HEK293 (cell line): ENCODE data around the gene TMOD4.

Experiments used
- GLI4 ChIP-seq: fragments of 450-650 bp; formaldehyde crosslinking; IDR thresholded peaks from 2 replicates; pipeline ENCODE4 v1.5.1; 2016; ENCODE audit warnings: missing biosample characterization, missing genetic modification characterization
- HOXA7 ChIP-seq: sonication (generic); formaldehyde crosslinking; IDR thresholded peaks from 2 replicates; pipeline ENCODE4 v1.8.1; 2022; ENCODE audit warnings: missing genetic modification reagents, borderline replicate concordance
- HOXC10 ChIP-seq: sonication (generic); formaldehyde crosslinking; IDR thresholded peaks from 2 replicates; pipeline ENCODE4 v1.8.1; 2023; ENCODE audit warnings: mild to moderate bottlenecking, missing genetic modification reagents
- KLF17 ChIP-seq: fragments of 450-650 bp; formaldehyde crosslinking; IDR thresholded peaks from 2 replicates; pipeline ENCODE4 v1.5.1; 2016; ENCODE audit warnings: missing biosample characterization, missing genetic modification characterization
- PRDM1 ChIP-seq: fragments of 450-650 bp; formaldehyde crosslinking; IDR thresholded peaks from 2 replicates; pipeline ENCODE4; 2016; ENCODE audit warnings: missing biosample characterization, missing genetic modification characterization
- REPIN1 ChIP-seq: fragments of 450-650 bp; formaldehyde crosslinking; IDR thresholded peaks from 2 replicates; pipeline ENCODE4 v1.5.1; 2017; ENCODE audit warnings: missing biosample characterization, missing genetic modification characterization, low read depth
- SCRT2 ChIP-seq: fragments of 450-650 bp; formaldehyde crosslinking; IDR thresholded peaks from 2 replicates; pipeline ENCODE4 v1.5.1; 2016; ENCODE audit warnings: missing biosample characterization, missing genetic modification characterization
- SETDB1 ChIP-seq: IDR thresholded peaks from one replicate; pipeline ENCODE4 v1.6.1; 2017; ENCODE audit warnings: mild to moderate bottlenecking, low read length, moderate library complexity, mixed read lengths; ENCODE audit not compliant: insufficient read length
- TRIM28 ChIP-seq: IDR thresholded peaks from 2 replicates; pipeline ENCODE4 v1.6.1; 2011; ENCODE audit warnings: low read length, control low read depth, borderline replicate concordance
- ZBTB21 ChIP-seq: fragments of 450-650 bp; formaldehyde crosslinking; IDR thresholded peaks from 2 replicates; pipeline ENCODE4 v1.5.1; 2017; ENCODE audit warnings: missing biosample characterization, missing genetic modification characterization
- ZBTB49 ChIP-seq: fragments of 450-650 bp; formaldehyde crosslinking; IDR thresholded peaks from 2 replicates; pipeline ENCODE4 v1.5.1; 2016; ENCODE audit warnings: missing biosample characterization, missing genetic modification characterization, low read depth
- ZFP3 ChIP-seq: fragments of 450-650 bp; formaldehyde crosslinking; IDR thresholded peaks from 2 replicates; pipeline ENCODE4 v1.5.1; 2016; ENCODE audit warnings: low read depth, missing biosample characterization, missing genetic modification characterization
- ZNF132 ChIP-seq: fragments of 450-650 bp; formaldehyde crosslinking; IDR thresholded peaks from 2 replicates; pipeline ENCODE4 v1.5.1; 2017; ENCODE audit warnings: missing biosample characterization, missing genetic modification characterization, borderline replicate concordance
- ZNF133 ChIP-seq: fragments of 450-650 bp; formaldehyde crosslinking; IDR thresholded peaks from 2 replicates; pipeline ENCODE4 v1.5.1; 2016; ENCODE audit warnings: missing biosample characterization, missing genetic modification characterization
- ZNF155 ChIP-seq: fragments of 450-650 bp; formaldehyde crosslinking; IDR thresholded peaks from 2 replicates; pipeline ENCODE4 v1.5.1; 2016; ENCODE audit warnings: missing biosample characterization, missing genetic modification characterization
- ZNF157 ChIP-seq: fragments of 450-650 bp; formaldehyde crosslinking; IDR thresholded peaks from 2 replicates; pipeline ENCODE4 v1.5.1; 2016; ENCODE audit warnings: missing biosample characterization, missing genetic modification characterization
- ZNF175 ChIP-seq: fragments of 450-650 bp; formaldehyde crosslinking; IDR thresholded peaks from 2 replicates; pipeline ENCODE4 v1.5.1; 2016; ENCODE audit warnings: missing biosample characterization, missing genetic modification characterization
- ZNF223 ChIP-seq: fragments of 450-650 bp; formaldehyde crosslinking; IDR thresholded peaks from 2 replicates; pipeline ENCODE4 v1.5.1; 2016; ENCODE audit warnings: missing biosample characterization, missing genetic modification characterization
- ZNF341 ChIP-seq: fragments of 450-650 bp; formaldehyde crosslinking; IDR thresholded peaks from 2 replicates; pipeline ENCODE4; 2016; ENCODE audit warnings: low read depth, missing biosample characterization, missing genetic modification characterization
- ZNF391 ChIP-seq: fragments of 450-650 bp; formaldehyde crosslinking; IDR thresholded peaks from 2 replicates; pipeline ENCODE4 v1.5.1; 2016; ENCODE audit warnings: low read depth, missing biosample characterization, missing genetic modification characterization, borderline replicate concordance
- ZNF394 ChIP-seq: fragments of 450-650 bp; formaldehyde crosslinking; IDR thresholded peaks from 2 replicates; pipeline ENCODE4 v1.5.1; 2016; ENCODE audit warnings: missing biosample characterization, missing genetic modification characterization, mild to moderate bottlenecking, moderate library complexity, borderline replicate concordance
- ZNF416 ChIP-seq: fragments of 450-650 bp; formaldehyde crosslinking; IDR thresholded peaks from 2 replicates; pipeline ENCODE4 v1.5.1; 2016; ENCODE audit warnings: missing biosample characterization, missing genetic modification characterization
- ZNF48 ChIP-seq: fragments of 450-650 bp; formaldehyde crosslinking; IDR thresholded peaks from 2 replicates; pipeline ENCODE4 v1.5.1; 2016; ENCODE audit warnings: missing biosample characterization, missing genetic modification characterization
- ZNF501 ChIP-seq: fragments of 450-650 bp; formaldehyde crosslinking; IDR thresholded peaks from 2 replicates; pipeline ENCODE4 v1.5.1; 2016; ENCODE audit warnings: missing biosample characterization, missing genetic modification characterization
- ZNF544 ChIP-seq: fragments of 450-650 bp; formaldehyde crosslinking; IDR thresholded peaks from 2 replicates; pipeline ENCODE4 v1.5.0; 2017; ENCODE audit warnings: missing biosample characterization, missing genetic modification characterization
- ZNF548 ChIP-seq: fragments of 450-650 bp; formaldehyde crosslinking; IDR thresholded peaks from 2 replicates; pipeline ENCODE4 v1.5.1; 2016; ENCODE audit warnings: missing biosample characterization, missing genetic modification characterization
- ZNF555 ChIP-seq: fragments of 450-650 bp; formaldehyde crosslinking; conservative IDR thresholded peaks from 2 replicates; pipeline ENCODE4 v1.5.1; 2017; ENCODE audit warnings: missing biosample characterization, mild to moderate bottlenecking, missing genetic modification characterization, inconsistent platforms
- ZNF561 ChIP-seq: fragments of 450-650 bp; IDR thresholded peaks from 2 replicates; pipeline ENCODE4 v1.5.1; 2018; ENCODE audit warnings: missing biosample characterization, missing genetic modification characterization, borderline replicate concordance
- ZNF585B ChIP-seq: fragments of 450-650 bp; formaldehyde crosslinking; IDR thresholded peaks from 2 replicates; pipeline ENCODE4 v1.5.1; 2016; ENCODE audit warnings: missing biosample characterization, missing genetic modification characterization
- ZNF600 ChIP-seq: fragments of 450-650 bp; formaldehyde crosslinking; IDR thresholded peaks from 2 replicates; pipeline ENCODE4 v1.5.1; 2016; ENCODE audit warnings: missing biosample characterization, missing genetic modification characterization
- ZNF623 ChIP-seq: fragments of 450-650 bp; formaldehyde crosslinking; IDR thresholded peaks from 2 replicates; pipeline ENCODE4 v1.5.1; 2016; ENCODE audit warnings: missing biosample characterization, missing genetic modification characterization
- ZNF660 ChIP-seq: fragments of 450-650 bp; IDR thresholded peaks from 2 replicates; pipeline ENCODE4 v1.5.1; 2018; ENCODE audit warnings: missing biosample characterization, mild to moderate bottlenecking, missing genetic modification characterization
- ZNF777 ChIP-seq: fragments of 450-650 bp; formaldehyde crosslinking; IDR thresholded peaks from 2 replicates; pipeline ENCODE4 v1.5.1; 2017; ENCODE audit warnings: missing biosample characterization, missing genetic modification characterization, borderline replicate concordance
- TF ChIP-seq, protein P1 (sequence below): fragments of 450-650 bp; formaldehyde crosslinking; IDR thresholded peaks from 2 replicates; pipeline ENCODE4 v1.5.1; 2016; ENCODE audit warnings: missing biosample characterization, missing genetic modification characterization
- TF ChIP-seq, protein P2 (sequence below): fragments of 450-650 bp; IDR thresholded peaks from 2 replicates; pipeline ENCODE4 v1.5.1; 2018; ENCODE audit warnings: missing biosample characterization, missing genetic modification characterization

The TMOD4 gene

DNA sequence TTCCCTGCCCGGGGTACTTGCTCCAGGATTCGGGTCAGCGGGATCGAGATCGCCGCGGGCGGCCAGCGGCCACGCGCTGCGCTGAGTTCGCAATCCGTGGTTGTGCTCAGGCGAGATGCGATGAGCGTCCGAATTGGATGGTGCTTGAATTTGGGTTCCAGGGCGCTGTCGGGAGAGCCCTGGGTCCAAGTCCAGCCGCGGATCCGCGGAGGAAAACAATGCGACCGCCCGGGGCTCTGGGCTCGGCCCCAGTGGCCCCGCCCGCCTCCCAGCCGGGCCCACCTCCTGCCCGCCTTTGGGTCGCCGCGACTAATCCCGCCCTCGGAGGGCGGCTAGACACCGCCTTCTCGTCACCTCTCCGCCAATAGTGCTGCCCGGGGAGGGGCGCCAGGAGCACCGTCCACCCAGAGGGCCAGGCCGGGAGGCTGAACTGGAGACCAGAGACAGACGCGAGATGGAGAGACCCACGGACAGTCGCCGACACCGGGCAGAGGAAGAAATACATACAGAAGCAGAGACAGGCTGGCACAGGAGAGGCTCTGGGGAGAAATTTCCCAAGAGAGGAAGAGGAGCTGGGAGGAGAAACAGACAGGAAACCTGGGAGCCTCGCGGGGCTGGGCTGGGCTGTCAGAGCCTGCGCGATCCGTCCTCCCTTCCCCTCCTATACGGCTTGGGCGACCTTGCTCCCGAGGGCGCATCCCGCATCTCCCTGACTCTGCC lies 29.2 kb downstream of the TMOD4 start, which contains the start of gene SEMA6C (continued):
- TF ChIP-seq PRDM1 (tag by site-specific recombination) (no peak), ZNF600 (tag by site-specific recombination) (peak; percentile 51; the same call in 1 of the 2 replicates), ZNF48 (no peak), ZNF660 (tag by site-specific recombination) (no peak), HOXA7 (CRISPR knock-in tag) (no peak), ZNF175 (tag by site-specific recombination) (no peak), ZFP3 (tag by site-specific recombination) (no peak), ZNF391 (tag by site-specific recombination) (no peak), ZNF561 (0 out of 2 replicates have a peak, but pooled peaks have one; percentile 35), ZNF155 (no peak), ZNF394 (tag by site-specific recombination) (peak; percentile 26; the same call in 1 of the 2 replicates), GLI4 (tag by site-specific recombination) (no peak), ZNF548 (tag by site-specific recombination) (no peak), ZNF133 (tag by site-specific recombination) (no peak), KLF17 (0 out of 2 replicates have a peak, but pooled peaks have one; percentile 14), SCRT2 (tag by site-specific recombination) (no peak), TRIM28 (no peak), ZNF501 (tag by site-specific recombination) (no peak), ZNF777 (tag by site-specific recombination) (no peak), ZNF132 (no peak), ZNF223 (tag by site-specific recombination) (no peak), HOXC10 (no peak), ZNF585B (no peak), REPIN1 (tag by site-specific recombination) (no peak), ZBTB21 (tag by site-specific recombination) (no peak), ZNF544 (tag by site-specific recombination) (no peak), ZNF341 (tag by site-specific recombination) (no peak; the same call in 1 of the 2 replicates), SETDB1 (no peak), ZNF555 (tag by site-specific recombination) (no peak), ZBTB49 (tag by site-specific recombination) (no peak), ZNF623 (tag by site-specific recombination) (no peak), ZNF157 (tag by site-specific recombination) (no peak), ZNF416 (tag by site-specific recombination) (no peak)
- TF ChIP-seq, protein P1, sequence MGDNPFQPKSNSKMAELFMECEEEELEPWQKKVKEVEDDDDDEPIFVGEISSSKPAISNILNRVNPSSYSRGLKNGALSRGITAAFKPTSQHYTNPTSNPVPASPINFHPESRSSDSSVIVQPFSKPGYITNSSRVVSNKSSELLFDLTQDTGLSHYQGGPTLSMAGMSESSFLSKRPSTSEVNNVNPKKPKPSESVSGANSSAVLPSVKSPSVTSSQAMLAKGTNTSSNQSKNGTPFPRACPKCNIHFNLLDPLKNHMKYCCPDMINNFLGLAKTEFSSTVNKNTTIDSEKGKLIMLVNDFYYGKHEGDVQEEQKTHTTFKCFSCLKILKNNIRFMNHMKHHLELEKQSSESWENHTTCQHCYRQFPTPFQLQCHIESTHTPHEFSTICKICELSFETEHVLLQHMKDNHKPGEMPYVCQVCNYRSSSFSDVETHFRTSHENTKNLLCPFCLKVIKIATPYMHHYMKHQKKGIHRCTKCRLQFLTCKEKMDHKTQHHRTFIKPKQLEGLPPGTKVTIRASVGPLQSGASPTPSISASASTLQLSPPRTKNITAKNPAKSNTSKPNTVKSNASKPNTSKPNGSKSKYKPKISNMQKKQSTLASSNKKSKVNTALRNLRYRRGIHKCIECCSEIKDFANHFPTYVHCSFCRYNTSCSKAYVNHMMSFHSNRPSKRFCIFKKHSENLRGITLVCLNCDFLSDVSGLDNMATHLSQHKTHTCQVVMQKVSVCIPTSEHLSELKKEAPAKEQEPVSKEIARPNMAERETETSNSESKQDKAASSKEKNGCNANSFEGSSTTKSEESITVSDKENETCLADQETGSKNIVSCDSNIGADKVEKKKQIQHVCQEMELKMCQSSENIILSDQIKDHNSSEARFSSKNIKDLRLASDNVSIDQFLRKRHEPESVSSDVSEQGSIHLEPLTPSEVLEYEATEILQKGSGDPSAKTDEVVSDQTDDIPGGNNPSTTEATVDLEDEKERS = no peak
- TF ChIP-seq, protein P2, sequence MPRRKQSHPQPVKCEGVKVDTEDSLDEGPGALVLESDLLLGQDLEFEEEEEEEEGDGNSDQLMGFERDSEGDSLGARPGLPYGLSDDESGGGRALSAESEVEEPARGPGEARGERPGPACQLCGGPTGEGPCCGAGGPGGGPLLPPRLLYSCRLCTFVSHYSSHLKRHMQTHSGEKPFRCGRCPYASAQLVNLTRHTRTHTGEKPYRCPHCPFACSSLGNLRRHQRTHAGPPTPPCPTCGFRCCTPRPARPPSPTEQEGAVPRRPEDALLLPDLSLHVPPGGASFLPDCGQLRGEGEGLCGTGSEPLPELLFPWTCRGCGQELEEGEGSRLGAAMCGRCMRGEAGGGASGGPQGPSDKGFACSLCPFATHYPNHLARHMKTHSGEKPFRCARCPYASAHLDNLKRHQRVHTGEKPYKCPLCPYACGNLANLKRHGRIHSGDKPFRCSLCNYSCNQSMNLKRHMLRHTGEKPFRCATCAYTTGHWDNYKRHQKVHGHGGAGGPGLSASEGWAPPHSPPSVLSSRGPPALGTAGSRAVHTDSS = no peak
